ENCODE data around the gene SLC27A1.
A peak's percentile ranks its signal among the peaks of the same experiment; 100 is the strongest.

The SLC27A1 gene

GRCh38 chr19:17470068-17470841, at the start of gene SLC27A1:
SLC27A1 (plus strand) TSS chr19:17470524; CDS start chr19:17470541, 17 bp downstream.
- DNase-seq: peak; percentile 90 to 93

GRCh38 chr19:17421942-17422341, 48.4 kb upstream of the SLC27A1 start:
- DNase-seq: no peak

GRCh38 chr19:17423429-17424208, 46.7 kb upstream of the SLC27A1 start:
- DNase-seq: no peak

- peak in 1 of 2 donors; percentile 44 for DNase-seq
Measured at GRCh38 chr19:17424743-17425365, 45.5 kb upstream of the SLC27A1 start.

GRCh38 chr19:17429641-17430113, 40.6 kb upstream of the SLC27A1 start:
- no peak for DNase-seq

DNA sequence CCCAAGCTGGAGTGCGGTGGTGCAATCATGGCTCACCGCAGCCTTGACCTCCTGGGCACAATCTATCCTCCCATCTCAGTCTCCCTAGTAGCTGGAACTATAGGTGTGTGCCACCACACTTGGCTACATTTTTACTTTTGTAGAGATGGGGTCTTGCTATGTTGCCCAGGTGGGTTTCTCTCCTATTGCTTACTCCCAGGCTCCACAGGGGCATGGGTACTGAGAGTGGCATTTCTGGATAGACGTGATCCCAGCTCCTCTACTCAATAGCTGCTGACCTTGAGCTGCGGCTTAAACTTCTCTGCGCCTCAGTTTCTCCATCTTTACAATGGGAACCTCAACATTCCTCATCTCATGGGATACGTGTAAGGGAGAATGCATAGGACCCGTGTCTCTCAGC, 38.9 kb upstream of the SLC27A1 start:
- DNase-seq: no peak

DNA sequence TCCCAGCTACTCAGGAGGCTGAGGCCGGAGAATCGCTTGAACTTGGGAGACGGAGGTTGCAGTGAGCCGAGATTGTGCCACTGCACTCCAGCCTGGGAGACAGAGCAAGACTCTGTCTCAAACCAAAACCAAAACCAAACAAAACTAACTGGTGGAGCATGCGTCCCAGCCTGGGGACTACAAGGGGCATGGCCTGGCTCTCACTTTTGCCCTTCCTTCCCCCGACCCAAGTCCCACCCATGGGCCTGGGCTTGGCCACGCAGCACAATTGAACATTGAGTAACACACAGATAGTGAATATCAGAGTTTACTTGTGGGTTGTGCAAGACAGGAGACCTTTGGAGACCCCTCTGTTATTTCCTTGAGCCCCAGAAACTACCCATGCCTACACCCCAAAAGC, 35.1 kb upstream of the SLC27A1 start:
- DNase-seq: no peak

GRCh38 chr19:17436094-17436873, 34.0 kb upstream of the SLC27A1 start:
- DNase-seq: no peak

- no peak for DNase-seq
Measured at GRCh38 chr19:17436874-17437267, 33.5 kb upstream of the SLC27A1 start.

GRCh38 chr19:17441241-17442021, 28.9 kb upstream of the SLC27A1 start:
- no peak for DNase-seq

DNA sequence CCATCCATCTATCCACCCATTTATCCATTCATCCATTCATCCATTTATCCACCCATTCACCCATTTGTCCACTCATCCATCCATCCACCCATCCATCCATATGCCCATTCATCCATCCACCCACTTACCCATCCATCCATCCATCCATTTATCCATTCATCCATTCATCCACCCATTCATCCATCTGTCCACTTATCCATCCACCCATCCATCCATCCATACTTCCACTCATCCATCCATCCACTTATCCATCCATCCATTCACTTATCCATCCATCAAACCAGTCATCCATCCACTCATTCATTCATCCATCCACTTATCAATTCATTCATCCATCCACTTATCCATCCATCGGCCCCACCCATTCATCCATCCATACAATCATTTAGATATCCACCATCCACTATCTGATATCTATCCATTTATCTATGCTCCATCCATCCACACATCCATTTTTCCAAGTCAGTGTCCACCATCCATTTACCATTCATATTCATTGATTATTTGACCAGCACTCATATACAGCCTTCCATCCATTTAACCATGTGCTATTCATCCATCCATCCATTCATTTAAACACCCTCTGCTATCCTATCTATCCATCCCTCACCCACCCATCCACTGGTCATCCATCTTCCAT, 24.7 kb upstream of the SLC27A1 start:
- DNase-seq: no peak

GRCh38 chr19:17447704-17448130, 22.6 kb upstream of the SLC27A1 start:
- DNase-seq: no peak

DNA sequence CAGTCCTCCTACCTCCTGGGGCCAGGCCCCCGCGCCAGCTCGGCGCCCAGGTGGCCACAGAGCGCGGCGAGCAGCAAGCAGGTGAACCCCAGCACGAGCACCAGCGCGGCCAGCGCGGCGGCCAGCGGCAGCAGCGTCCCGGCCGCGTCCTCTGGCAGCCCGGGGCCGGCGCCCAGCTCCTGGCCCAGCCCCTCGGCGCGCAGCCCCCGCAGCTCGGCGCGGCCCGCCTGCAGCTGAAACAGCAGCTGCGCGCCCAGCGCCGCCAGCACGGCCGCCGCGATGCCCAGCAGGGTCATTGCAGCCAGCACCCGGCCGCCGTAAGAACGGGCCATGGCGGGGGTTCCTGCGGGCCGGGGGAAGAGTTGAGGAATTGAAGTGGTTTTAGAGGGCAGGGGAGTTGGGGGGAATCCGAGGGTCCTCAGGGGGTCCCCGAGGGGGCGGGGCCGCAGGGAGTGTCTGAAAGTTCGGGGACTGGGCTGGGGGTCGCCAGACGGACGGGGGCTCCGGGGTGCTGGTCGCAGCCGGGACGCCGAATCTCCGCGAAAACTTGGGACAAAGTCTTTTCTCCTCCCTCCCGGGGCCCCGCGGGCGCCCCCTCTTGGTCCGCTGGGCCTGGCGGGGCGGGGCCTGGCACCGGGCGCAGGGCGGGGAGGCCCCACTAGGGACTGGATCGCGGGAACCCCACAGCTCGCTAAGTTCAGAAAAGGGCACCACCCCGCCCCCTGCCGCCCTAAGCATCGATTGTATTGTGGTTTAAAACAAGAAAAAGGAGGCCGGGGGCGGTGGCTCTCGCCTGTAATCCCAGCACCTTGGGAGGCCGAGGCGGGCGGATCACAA, 22.0 kb upstream of the SLC27A1 start, which contains the start of gene TMEM221:
Gene TMEM221, minus strand, starts transcription at position 538 of the 837 bp plus-strand sequence. Its CDS starts 206 bp downstream, at position 332.
- DNase-seq: peak; percentile 64 to 69

DNA sequence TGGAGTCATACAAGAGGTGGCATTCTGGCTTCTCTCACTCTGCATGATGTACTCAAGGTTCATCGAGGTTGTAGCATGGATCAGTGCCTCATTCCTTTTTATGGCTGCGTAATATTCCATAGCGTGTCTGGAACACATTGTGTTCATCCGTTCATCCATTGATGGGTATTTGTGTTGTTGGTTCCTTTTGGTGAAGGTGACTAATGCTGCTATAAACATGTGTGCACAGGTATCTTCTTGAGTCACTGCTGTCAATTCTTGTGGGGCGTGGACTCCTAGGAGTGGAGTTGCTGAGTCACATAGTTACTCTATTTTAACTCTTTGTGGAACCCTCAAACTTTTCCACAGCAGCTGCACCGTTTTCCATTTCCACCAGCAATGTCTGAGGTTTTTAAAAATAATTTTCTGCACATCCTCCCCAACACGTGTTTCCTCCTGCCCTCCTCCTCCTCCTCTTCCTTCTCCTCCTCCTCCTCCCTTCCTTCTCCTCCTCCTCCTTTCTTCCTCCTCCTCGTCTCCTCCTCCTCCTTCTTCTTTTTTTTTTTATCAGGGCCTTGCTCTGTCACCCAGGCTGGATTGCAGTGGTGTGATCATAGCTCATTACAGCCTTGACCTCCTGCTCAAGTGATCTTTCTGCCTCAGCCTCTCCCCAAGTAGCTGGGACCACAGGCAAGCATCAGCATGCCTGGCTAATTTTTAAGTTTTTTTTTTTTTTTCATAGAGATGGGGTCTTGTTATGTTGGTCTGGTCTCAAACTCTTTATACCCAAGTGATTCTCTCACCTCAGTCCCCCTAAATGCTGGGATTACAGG, 19.9 kb upstream of the SLC27A1 start:
- DNase-seq: peak; percentile 56 to 59

- no peak for DNase-seq
Measured at GRCh38 chr19:17451820-17452219, 18.5 kb upstream of the SLC27A1 start.

DNA sequence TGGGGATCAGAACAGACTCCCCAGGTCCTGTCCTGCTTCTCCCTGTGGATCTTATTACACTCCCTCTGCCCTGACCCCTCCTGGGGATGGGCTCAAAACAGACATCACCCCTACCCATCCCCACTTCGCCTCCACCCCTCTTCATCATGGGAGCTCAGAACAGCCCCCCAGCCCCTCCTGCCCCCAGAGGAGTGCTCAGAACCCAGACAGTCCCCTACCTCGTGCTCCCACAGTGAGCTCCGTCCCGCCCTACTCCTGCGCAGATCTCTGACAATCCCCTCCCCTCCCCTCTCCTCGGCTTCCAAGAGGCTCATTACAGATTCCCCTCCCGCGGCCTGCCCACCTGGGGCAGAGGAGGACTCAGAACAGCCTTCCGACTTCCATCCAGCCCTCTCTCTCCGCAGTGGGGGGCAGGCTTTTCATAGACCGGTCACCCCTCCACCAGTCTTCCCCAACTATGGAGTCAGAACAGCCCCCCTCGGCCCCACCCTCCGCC, 15.7 kb upstream of the SLC27A1 start:
- DNase-seq: no peak

DNA sequence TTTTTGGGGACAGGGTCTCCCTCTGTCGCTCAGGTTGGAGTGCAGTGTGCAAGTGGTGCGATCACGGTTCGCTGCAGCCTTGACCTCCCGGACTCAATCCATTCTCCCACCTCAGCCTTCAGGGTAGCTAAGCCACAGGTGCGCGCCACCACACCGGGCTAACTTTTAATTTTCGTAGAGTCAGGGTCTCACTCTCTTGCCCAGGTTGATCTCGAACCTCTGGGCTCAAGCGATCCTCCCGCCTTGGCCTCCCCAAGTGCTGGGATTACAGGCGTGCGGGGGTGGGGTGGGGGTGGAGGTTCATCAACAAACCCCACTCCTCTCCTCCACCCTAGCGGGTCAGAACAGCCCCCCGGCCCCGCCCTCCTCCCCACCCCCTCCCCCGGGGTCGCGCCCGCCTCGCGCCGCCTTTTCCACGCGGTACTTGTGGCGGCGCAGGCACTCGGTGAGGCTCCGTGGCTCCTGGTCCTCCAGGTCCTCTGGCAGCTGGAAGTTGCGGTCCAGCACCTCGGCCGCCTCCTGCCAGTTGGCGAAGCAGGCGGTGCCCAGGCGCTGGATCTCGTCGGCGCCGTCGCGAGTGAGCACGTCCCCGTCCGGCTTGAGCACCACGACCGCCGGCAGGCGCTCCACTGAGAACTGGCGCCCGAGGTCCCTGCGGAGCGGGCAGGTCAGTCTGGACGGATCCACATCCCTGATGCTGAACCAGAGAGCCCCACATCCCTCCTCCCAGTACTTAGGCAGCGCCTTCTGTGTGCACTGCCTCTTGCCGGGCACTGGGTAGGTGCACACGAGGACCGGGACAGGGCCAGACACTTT, 14.8 kb upstream of the SLC27A1 start:
- no peak for DNase-seq

DNA sequence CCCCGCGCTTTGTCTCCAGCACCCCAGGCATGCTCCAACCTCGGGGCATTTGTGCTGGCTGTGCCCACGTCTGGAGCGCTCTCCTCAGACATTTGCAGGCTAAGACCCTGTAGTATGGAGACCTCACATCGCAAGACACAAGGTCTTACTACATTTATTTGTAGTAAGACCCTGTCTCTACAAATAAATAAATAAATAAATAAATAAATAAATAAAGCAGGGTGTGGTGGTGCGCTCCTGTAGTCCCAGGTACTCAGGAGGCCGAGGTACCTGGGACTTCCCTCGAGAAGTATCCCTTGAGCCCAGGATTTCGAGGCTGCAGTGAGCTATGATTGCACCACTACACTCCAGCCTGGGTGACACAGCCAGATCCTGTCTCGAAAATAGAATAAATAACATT, 14.2 kb upstream of the SLC27A1 start:
- no peak for DNase-seq
